Trophoblast cell (in vitro differentiated cells and primary cell): Measurements from ENCODE around the gene ADH4.

Experiments
- DNase-seq, 2 donors: peaks; one replicate each; pipeline ENCODE4 v3.0.0-alpha.2; 2016
- H2AFZ ChIP-seq: 2 replicates; pipeline ENCODE4 v1.6.1; 2013; ENCODE audit warnings: low read length, moderate library complexity, mild to moderate bottlenecking; ENCODE audit not compliant: insufficient read depth, poor library complexity
- H2AK5ac ChIP-seq: 2 replicates; pipeline ENCODE4 v1.6.1; 2013; ENCODE audit warnings: mild to moderate bottlenecking, low read length
- H2BK120ac ChIP-seq: 2 replicates; pipeline ENCODE4 v1.6.1; 2013; ENCODE audit warnings: low read length, mild to moderate bottlenecking, moderate library complexity; ENCODE audit not compliant: insufficient read depth, poor library complexity
- H2BK12ac ChIP-seq: 2 replicates; pipeline ENCODE4 v1.6.1; 2013; ENCODE audit warnings: mild to moderate bottlenecking, low read length, moderate library complexity
- H2BK5ac ChIP-seq: 2 replicates; pipeline ENCODE4 v1.6.1; 2013; ENCODE audit warnings: low read length, low read depth, moderate library complexity, mild to moderate bottlenecking; ENCODE audit not compliant: poor library complexity
- H3K14ac ChIP-seq: 2 replicates; pipeline ENCODE4 v1.6.1; 2013; ENCODE audit warnings: mild to moderate bottlenecking, low read length
- H3K18ac ChIP-seq: 2 replicates; pipeline ENCODE4 v1.6.1; 2013; ENCODE audit warnings: mild to moderate bottlenecking, low read length
- H3K23ac ChIP-seq: 2 replicates; pipeline ENCODE4 v1.6.1; 2013; ENCODE audit warnings: low read length
- H3K27ac ChIP-seq: 2 replicates; pipeline ENCODE4 v1.5.1; 2013; ENCODE audit warnings: low read depth, mild to moderate bottlenecking, inconsistent platforms, low read length, moderate library complexity
- H3K27me3 ChIP-seq: 2 replicates; pipeline ENCODE4 v1.6.1; 2013; ENCODE audit warnings: inconsistent platforms, mild to moderate bottlenecking, low read length, moderate library complexity; ENCODE audit not compliant: insufficient read depth
- H3K36me3 ChIP-seq, 2 experiments: 1 replicate in 1 of 2; 2 replicates in 1 of 2; pipeline ENCODE4 v1.6.1; 2013; ENCODE audit warnings: low read length in 2 of 2, mild to moderate bottlenecking in 2 of 2, moderate library complexity in 1 of 2; ENCODE audit not compliant: insufficient read depth in 2 of 2, control insufficient read depth in 1 of 2
- H3K4ac ChIP-seq: 2 replicates; pipeline ENCODE4 v1.6.1; 2013; ENCODE audit warnings: low read depth, mild to moderate bottlenecking, low read length, moderate library complexity
- H3K4me1 ChIP-seq, 2 experiments: 1 replicate in 1 of 2; 2 replicates in 1 of 2; pipeline ENCODE4 v1.6.1; 2013; ENCODE audit warnings: low read length in 2 of 2, mild to moderate bottlenecking in 2 of 2, moderate library complexity in 1 of 2; ENCODE audit not compliant: insufficient read depth in 2 of 2, control insufficient read depth in 1 of 2
- H3K4me2 ChIP-seq: 2 replicates; pipeline ENCODE4 v1.6.1; 2013; ENCODE audit warnings: inconsistent platforms, mild to moderate bottlenecking, low read length, moderate library complexity
- H3K4me3 ChIP-seq: 2 replicates; pipeline ENCODE4 v1.5.1; 2013; ENCODE audit warnings: mild to moderate bottlenecking, low read depth, low read length, inconsistent platforms
- H3K79me1 ChIP-seq: one replicate; pipeline ENCODE4 v1.6.1; 2013; ENCODE audit warnings: low read length
- H3K79me2 ChIP-seq: 2 replicates; pipeline ENCODE4 v1.6.1; 2013; ENCODE audit warnings: low read length, mild to moderate bottlenecking; ENCODE audit not compliant: control insufficient read depth, insufficient read depth, poor library complexity
- H3K9ac ChIP-seq: 2 replicates; pipeline ENCODE4 v1.6.1; 2013; ENCODE audit warnings: mild to moderate bottlenecking, low read length
- H3K9me3 ChIP-seq: 2 replicates; pipeline ENCODE4 v1.6.1; 2013; ENCODE audit warnings: low read depth, mild to moderate bottlenecking, control low read depth, inconsistent platforms, low read length; ENCODE audit not compliant: insufficient read depth
- H4K12ac ChIP-seq: 2 replicates; pipeline ENCODE4 v1.6.1; 2013; ENCODE audit warnings: low read depth, mild to moderate bottlenecking, low read length, moderate library complexity
- H4K8ac ChIP-seq: 2 replicates; pipeline ENCODE4 v1.6.1; 2013; ENCODE audit warnings: low read depth, mild to moderate bottlenecking, low read length, moderate library complexity
- H4K91ac ChIP-seq: one replicate; pipeline ENCODE4 v1.6.1; 2013; ENCODE audit warnings: low read depth, mild to moderate bottlenecking, low read length, moderate library complexity
- WGBS: extraction: QIAGEN DNeasy Blood & Tissue Kit; methylation state at CpG from one replicate; pipeline ENCODE4 v1.1.7; 2013; ENCODE audit warnings: missing lambda C conversion rate; ENCODE audit not compliant: insufficient read length, insufficient coverage; ENCODE audit errors: extremely low coverage; 5-methylcytosine and 5-hydroxymethylcytosine counted together

The ADH4 gene

GRCh38 chr4:99076292-99076976 is 67.7 kb downstream of the ADH4 start:
- Histone ChIP-seq H2BK12ac (no peak overlapping the region), H3K36me3 (peaks cover 18 to 44% of the 10 kb centered on the region in 2 experiments), H4K91ac (no peak overlapping the region), H3K9ac (no peak overlapping the region), H3K4me1 (no peaks in the 10 kb centered on the region), H3K4me2 (no peak overlapping the region), H3K23ac (no peak overlapping the region), H4K8ac (no peak overlapping the region), H3K79me2 (no peaks in the 10 kb centered on the region), H3K14ac (no peak overlapping the region), H3K27ac (no peak overlapping the region), H3K79me1 (no peaks in the 10 kb centered on the region), H3K9me3 (no peaks in the 10 kb centered on the region), H3K18ac (no peak overlapping the region), H3K4ac (no peak overlapping the region), H3K27me3 (no peaks in the 10 kb centered on the region), H2BK120ac (no peak overlapping the region), H4K12ac (no peak overlapping the region), H3K4me3 (no peak overlapping the region), H2AK5ac (no peak overlapping the region), H2BK5ac (no peak overlapping the region), H2AFZ (no peak overlapping the region)
- DNase-seq: peak; percentile 11 to 57
- WGBS: no CpG with 5 or more reads among the region's 5 CpGs

GRCh38 chr4:99074816-99075215 is 69.3 kb downstream of the ADH4 start:
- no peak overlapping the region for H3K4me3 ChIP-seq
- no peaks in the 10 kb centered on the region for H3K4me1 ChIP-seq
- no peak overlapping the region for H3K27ac ChIP-seq
- H3K9ac ChIP-seq: no peak overlapping the region
- WGBS: no CpG with 5 or more reads among the region's 7 CpGs
- no peaks in the 10 kb centered on the region for H3K79me2 ChIP-seq
- no peak overlapping the region for H3K23ac ChIP-seq
- H2AK5ac ChIP-seq: no peak overlapping the region
- no peak for DNase-seq
- peaks cover 14 to 35% of the 10 kb centered on the region in 2 experiments for H3K36me3 ChIP-seq
- no peak overlapping the region for H2BK120ac ChIP-seq
- no peak overlapping the region for H3K4me2 ChIP-seq
- no peak overlapping the region for H4K91ac ChIP-seq
- H3K4ac ChIP-seq: no peak overlapping the region
- H2AFZ ChIP-seq: no peak overlapping the region
- H4K8ac ChIP-seq: no peak overlapping the region
- H4K12ac ChIP-seq: no peak overlapping the region
- H2BK12ac ChIP-seq: no peak overlapping the region
- no peaks in the 10 kb centered on the region for H3K9me3 ChIP-seq
- no peaks in the 10 kb centered on the region for H3K79me1 ChIP-seq
- no peaks in the 10 kb centered on the region for H3K27me3 ChIP-seq
- no peak overlapping the region for H3K14ac ChIP-seq
- H3K18ac ChIP-seq: no peak overlapping the region
- no peak overlapping the region for H2BK5ac ChIP-seq
